GM06990 (cell line): ENCODE data around the gene PUM2.

Experiments
- DNase-seq: peaks from one replicate; pipeline ENCODE4 v3.0.0-alpha.2; 2011; ENCODE audit not compliant: insufficient read length; ENCODE audit errors: extremely low read depth
- H3K27me3 ChIP-seq: replicated peaks from 2 replicates; pipeline ENCODE4 v1.6.0; 2011; ENCODE audit warnings: low read length; ENCODE audit not compliant: control insufficient read depth, insufficient read depth
- H3K36me3 ChIP-seq: 2 replicates; pipeline ENCODE4 v1.5.1; 2011; ENCODE audit warnings: low read length; ENCODE audit not compliant: control insufficient read depth, insufficient read depth
- H3K4me3 ChIP-seq: replicated peaks from 2 replicates; pipeline ENCODE4 v1.5.1; 2011; ENCODE audit warnings: low read depth, mild to moderate bottlenecking, control low read depth, low read length
- TF ChIP-seq, protein P1 (sequence below): IDR thresholded peaks from 2 replicates; pipeline ENCODE4 v1.5.1; 2011; ENCODE audit warnings: low read length, control low read depth, mild to moderate bottlenecking, inconsistent platforms; ENCODE audit not compliant: insufficient read depth, poor library complexity, severe bottlenecking

PUM2 gene

GRCh38 chr2:20359096-20359495, 8.5 kb upstream of the PUM2 start:
- Histone ChIP-seq H3K36me3 (no peaks in the 10 kb centered on the region), H3K4me3 (no peak overlapping the region), H3K27me3 (no peaks in the 10 kb centered on the region)
- DNase-seq: no peak
- TF ChIP-seq, protein P1, sequence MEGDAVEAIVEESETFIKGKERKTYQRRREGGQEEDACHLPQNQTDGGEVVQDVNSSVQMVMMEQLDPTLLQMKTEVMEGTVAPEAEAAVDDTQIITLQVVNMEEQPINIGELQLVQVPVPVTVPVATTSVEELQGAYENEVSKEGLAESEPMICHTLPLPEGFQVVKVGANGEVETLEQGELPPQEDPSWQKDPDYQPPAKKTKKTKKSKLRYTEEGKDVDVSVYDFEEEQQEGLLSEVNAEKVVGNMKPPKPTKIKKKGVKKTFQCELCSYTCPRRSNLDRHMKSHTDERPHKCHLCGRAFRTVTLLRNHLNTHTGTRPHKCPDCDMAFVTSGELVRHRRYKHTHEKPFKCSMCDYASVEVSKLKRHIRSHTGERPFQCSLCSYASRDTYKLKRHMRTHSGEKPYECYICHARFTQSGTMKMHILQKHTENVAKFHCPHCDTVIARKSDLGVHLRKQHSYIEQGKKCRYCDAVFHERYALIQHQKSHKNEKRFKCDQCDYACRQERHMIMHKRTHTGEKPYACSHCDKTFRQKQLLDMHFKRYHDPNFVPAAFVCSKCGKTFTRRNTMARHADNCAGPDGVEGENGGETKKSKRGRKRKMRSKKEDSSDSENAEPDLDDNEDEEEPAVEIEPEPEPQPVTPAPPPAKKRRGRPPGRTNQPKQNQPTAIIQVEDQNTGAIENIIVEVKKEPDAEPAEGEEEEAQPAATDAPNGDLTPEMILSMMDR: no peak

GRCh38 chr2:20357638-20358389, 7.2 kb upstream of the PUM2 start:
- DNase-seq: no peak
- no peaks in the 10 kb centered on the region for H3K36me3 ChIP-seq
- H3K4me3 ChIP-seq: no peak overlapping the region
- TF ChIP-seq, protein P1: no peak
- H3K27me3 ChIP-seq: no peaks in the 10 kb centered on the region

- H3K27me3 ChIP-seq: no peaks in the 10 kb centered on the region
- no peak overlapping the region for H3K4me3 ChIP-seq
- H3K36me3 ChIP-seq: no peaks in the 10 kb centered on the region
- DNase-seq: no peak
- TF ChIP-seq, protein P1: no peak
Observed at GRCh38 chr2:20356042-20356441, 5.4 kb upstream of the PUM2 start.

DNA sequence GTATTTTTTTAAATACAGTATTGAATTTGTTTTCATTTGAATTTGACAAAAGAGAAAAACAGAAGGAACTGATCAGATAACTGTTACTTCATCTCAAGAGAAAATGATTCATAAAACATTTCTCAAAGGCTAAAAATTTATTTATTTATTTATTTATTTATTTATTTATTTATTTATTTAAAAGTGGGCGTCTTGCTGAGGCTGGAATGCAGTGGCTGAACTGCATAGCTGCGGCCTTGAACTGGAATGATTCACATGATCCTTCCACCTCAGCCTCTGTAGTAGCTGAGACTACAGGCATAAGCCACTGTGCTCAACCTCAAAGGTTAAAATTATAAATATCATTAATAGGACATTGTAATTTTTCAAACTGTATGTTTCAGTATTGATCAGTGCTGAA, 4.5 kb upstream of the PUM2 start:
- Histone ChIP-seq H3K4me3 (no peak overlapping the region), H3K36me3 (no peaks in the 10 kb centered on the region), H3K27me3 (no peaks in the 10 kb centered on the region)
- DNase-seq: no peak
- TF ChIP-seq, protein P1: no peak

GRCh38 chr2:20353241-20353992, 2.8 kb upstream of the PUM2 start:
- no peaks in the 10 kb centered on the region; the same call in 1 of the 2 replicates for H3K36me3 ChIP-seq
- no peak overlapping the region for H3K4me3 ChIP-seq
- TF ChIP-seq, protein P1: no peak
- no peaks in the 10 kb centered on the region for H3K27me3 ChIP-seq
- DNase-seq: no peak
